Tibial nerve (tissue), 4 donors: ENCODE data around the gene EIF1AD.

ENCODE experiments used
- CTCF ChIP-seq, 5 experiments: fragments of 200-600 bp in 3 of 5; fragments of 450-650 bp in 2 of 5; sonication (generic) in 3 of 5; IDR thresholded peaks; one replicate each; pipeline ENCODE4 v1.5.1; 2016 to 2019; ENCODE audit warnings: antibody characterized with exemption in 5 of 5, mild to moderate bottlenecking in 3 of 5, moderate library complexity in 2 of 5
- EP300 ChIP-seq, 2 donors: sonication (generic); formaldehyde crosslinking; IDR thresholded peaks; one replicate each; pipeline ENCODE4 v1.6.1; 2017; ENCODE audit warnings: antibody characterized with exemption in 2 of 2, mild to moderate bottlenecking in 1 of 2
- POLR2A ChIP-seq, 2 donors: fragments of 450-650 bp; IDR thresholded peaks; one replicate each; pipeline ENCODE4 v1.6.1; 2017; ENCODE audit warnings: antibody characterized with exemption in 2 of 2, mild to moderate bottlenecking in 2 of 2, moderate library complexity in 2 of 2

- TF ChIP-seq CTCF (IDR thresholded peaks at IDR 0.05) (no peak), EP300 (IDR thresholded peaks at IDR 0.05) (no peak), POLR2A (IDR thresholded peaks at IDR 0.05) (no peak)
These were observed 41.1 kb downstream of the EIF1AD start for GRCh38 chr11:65960824-65961266.
